Adipose tissue (tissue), 3 donors: ENCODE data around the gene CCDC40. TPM values are rescaled to one million over a fixed set of nuclear protein-coding genes. Genes with fewer than 3 reads are reported as not detected.
A peak's percentile ranks its signal among the peaks of the same experiment; 100 is the strongest.
"Not testable (repeated sequence)": the region's sequence is repeated elsewhere in the genome, so short reads cannot be mapped to it uniquely, and the experiment has no call there.

Experiments used
- H3K27ac ChIP-seq: one replicate; pipeline ENCODE4 v1.5.1; 2013; ENCODE audit warnings: low read depth, low read length
- WGBS, 3 donors: extraction: QIAGEN DNeasy Blood & Tissue Kit; methylation state at CpG; one replicate each; pipeline ENCODE4 v1.1.7; 2013; 5-methylcytosine and 5-hydroxymethylcytosine counted together
- polyA plus RNA-seq, 3 donors: library from polyadenylated mRNA; stranded (reverse); fragments of 200-250 nt; gene quantifications; one replicate each; pipeline ENCODE4 v1.2.3, GENCODE V29; 2013
- donor health status: healthy with polysubstance abuse.
- donor health status: Bipolar disorder and iron deficiency.
- donor health status: healthy.

CCDC40 gene
- polyA plus RNA-seq, 3 donors: 1.4 to 2.9 (median 2.1) TPM

DNA sequence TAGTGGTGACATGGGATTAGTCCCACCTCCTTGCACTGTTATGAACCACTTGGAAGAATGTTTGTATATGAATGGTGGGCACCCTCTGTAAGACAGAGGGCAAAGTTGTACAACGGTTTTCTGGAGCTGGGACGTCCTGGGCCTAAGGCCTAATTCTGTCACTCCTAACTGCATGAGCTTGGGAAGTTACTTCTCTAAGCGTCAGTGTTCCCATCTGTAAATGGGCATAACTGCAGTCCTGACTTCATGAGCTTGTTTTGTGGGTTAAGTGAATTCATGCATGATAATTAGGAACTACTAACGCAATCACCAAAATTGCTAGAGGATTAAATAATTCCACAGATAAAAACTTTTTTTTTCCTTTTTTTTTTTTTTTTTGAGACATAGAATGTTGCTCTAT, 2.6 kb upstream of the CCDC40 start:
- H3K27ac ChIP-seq: no peak overlapping the region
- WGBS, 3 donors: 86 to 94% (median 94%) methylated on average over 4 of the region's 4 CpGs

DNA sequence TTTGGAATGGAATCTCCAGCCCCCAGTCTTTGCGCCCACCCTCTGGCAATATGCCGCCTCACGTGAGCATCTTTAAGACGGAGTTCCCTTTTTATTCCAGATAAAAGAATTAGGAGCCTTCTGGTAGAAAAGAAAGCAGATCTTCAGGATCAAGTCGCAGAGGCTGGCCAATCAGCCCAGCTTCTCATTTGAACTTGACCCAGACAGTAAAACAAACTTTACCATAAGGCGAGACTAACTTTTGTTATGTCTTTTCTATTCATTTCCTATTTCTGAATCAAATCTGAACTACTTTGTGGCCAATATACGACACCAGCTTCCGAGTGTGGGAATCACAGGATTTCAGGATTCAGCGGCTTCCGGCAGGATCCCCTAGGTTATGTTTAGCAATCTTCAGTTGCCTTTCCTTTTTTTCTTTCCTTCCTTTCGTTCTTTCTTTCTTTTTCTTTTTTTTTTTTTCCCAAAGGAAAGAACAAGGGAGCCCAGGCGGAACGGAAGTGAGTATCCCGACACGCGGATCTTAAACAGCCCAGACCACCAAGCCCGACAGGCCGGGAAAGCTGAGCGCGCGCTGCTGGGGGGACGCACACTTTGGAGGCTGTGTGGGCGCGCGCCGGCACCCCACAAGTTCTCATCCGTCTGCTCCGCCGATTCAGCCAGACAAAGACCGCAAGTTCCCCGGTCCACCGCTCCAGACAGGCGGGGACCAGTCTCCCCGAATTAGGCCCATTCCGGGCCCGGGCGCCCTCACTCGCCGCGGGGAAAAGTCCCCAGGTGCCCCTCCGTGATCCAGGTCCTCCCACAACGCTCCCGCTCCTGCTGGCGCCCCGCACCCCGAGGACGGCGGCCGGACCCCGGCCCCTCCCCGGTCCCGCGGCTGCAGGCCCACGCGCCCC, 1.4 kb upstream of the CCDC40 start:
- H3K27ac ChIP-seq: no peak overlapping the region
- 1 to 2% (median 2%) methylated on average over 38 to 52 of the region's 55 CpGs for WGBS, 3 donors

DNA sequence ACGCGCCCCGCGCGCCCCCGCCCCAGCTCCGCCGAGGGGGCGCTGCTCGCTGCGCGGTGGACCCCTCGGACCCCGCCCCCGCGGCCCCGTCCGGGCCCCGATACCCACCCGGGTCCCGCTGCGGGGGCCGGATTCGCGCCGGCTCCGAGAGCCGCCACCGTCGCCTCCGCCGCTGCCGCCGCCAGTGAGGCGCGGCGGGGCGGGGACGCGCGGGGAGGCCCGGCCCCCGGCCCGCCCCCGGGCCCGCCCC, 830 bp upstream of the CCDC40 start, which contains the start of gene TBC1D16:
Gene TBC1D16, minus strand, starts transcription at position 186 of the 250 bp plus-strand sequence. CDS start 22,325 bp downstream, outside the sequence.
- peak within 1 kb of the TSS; percentile 93 for H3K27ac ChIP-seq
- WGBS, 3 donors: 0 to 3% (median 1%) methylated on average over 21 to 37 of the region's 46 CpGs

DNA sequence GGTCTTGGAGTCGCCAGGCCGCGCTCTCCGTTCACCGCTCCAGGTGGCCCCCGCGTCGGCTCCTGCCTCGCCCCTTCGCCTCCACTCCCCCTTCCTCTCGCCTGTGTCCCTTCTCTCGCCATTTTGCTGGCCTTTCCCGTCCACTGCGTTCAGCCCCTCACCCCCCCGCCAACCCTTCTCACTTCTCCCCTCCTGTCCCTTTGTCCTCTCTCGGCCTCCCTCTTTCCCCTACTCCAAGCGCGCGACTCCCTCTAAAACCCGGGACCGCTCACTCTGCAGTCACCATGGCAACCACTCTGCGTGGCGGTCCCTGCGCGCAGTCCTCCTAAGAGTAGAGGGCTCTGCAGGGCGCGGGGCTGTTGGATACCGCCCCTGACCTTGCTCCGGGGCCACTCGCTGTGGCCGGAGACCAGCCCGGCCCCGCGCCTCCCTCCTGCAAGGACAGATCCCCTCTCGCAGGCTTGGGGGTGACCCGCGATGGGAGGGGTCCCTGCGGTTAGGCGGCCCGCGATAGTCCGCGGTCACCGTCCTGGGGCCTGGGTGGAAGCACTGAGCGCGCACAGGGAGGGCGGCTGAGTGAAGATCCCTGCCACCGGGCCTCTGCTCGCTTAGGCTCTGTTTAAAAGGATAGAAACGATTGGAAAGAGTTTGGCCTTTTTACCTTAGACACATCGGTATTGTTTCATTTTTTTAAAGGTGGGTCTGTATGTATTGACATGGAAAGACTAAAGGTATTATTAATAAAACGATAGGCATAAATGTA, 454 bp downstream of the CCDC40 start:
- 1% methylated on average over 50 to 52 of the region's 52 CpGs for WGBS, 3 donors
- H3K27ac ChIP-seq: no peak overlapping the region

DNA sequence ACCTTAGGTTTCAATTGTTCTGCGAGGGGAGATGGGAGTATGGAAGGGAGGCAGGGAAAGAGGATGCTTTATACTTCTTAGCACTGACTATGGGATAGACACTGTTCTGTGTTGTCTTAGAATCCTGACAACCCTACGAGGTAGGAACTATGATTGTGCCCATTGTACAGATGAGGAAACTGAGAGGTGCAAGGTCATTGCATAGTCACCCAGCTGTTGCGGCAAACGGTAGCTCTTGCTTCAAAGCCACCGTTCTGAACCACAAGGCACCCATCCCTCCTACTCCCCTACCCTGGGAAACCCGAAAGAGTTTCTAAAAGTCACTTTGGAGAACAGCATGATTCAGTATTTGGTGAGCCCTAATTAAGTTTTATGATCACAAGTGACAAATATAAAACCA, 7.5 kb downstream of the CCDC40 start:
- 87 to 96% (median 89%) methylated on average over 6 of the region's 6 CpGs for WGBS, 3 donors
- no peak overlapping the region for H3K27ac ChIP-seq

DNA sequence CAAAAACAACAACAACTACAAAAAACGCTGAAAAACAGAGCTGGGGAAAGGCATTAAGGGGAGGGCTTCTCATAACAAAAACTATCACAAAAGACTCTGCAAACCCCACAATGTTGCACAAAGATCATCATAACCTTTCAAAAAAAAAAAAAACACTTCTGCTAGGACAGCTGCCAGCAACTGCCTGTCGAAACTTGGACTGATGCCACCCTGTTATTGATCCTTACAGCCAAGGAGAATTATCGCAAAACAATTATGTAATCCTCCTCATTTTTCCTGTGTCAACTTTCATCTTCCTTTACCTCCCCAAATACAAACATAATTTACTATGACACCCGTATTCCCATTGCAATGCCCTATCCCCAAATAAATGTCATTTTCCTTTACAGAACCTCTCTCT, 9.3 kb downstream of the CCDC40 start:
- 31 to 57% (median 46%) methylated on average over 4 of the region's 4 CpGs for WGBS, 3 donors

DNA sequence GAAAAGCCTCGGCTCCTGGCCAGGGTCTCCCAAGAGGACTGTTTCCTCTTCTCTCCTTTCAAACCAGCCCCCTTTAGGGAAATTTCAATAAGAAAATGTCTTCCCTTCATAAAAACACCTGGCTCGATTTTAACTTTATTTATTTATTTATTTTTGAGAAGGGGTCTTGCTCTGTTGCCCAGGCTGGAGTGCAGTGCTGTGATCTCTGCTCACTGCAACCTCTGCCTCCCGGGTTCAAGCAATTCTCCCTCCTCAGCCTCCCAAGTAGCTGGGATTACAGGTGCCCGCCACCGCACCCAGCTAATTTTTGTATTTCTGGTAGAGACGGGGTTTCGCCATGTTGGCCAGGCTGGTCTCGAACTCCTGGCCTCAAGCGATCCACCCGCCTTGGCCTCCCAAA, 10.3 kb downstream of the CCDC40 start:
- H3K27ac ChIP-seq: not testable (repeated sequence)
- 95 to 96% (median 96%) methylated on average over 10 of the region's 10 CpGs for WGBS, 3 donors

More for the DNA sequence above, 9.3 kb downstream of the CCDC40 start:
- H3K27ac ChIP-seq: no peak overlapping the region

- 91% methylated on average over 11 of the region's 11 CpGs for WGBS, 3 donors
- H3K27ac ChIP-seq: no peak overlapping the region
Measured at GRCh38 chr17:80047176-80047575, 10.7 kb downstream of the CCDC40 start.

DNA sequence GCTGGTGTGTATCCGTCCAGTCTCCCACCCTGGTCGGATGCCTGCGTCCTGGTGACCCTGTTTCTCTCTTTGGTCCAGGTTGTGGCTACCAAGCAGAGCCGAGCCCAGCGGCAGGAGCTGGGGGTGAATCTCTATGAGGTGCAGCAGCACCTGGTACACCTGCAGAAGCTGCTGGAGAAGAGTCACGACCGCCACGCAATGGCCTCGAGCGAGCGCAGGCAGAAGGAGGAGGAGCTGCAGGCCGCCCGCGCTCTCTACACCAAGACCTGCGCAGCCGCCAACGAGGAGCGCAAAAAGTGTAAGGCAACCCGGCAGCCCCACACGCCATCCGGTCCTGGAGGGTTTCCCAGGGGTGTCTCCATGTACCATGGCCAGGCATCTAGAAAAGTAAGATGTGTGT, 13.5 kb downstream of the CCDC40 start:
- 94 to 97% (median 95%) methylated on average over 21 of the region's 21 CpGs for WGBS, 3 donors
- no peak overlapping the region for H3K27ac ChIP-seq

- 84 to 98% (median 86%) methylated on average over 16 of the region's 16 CpGs for WGBS, 3 donors
- no peak overlapping the region for H3K27ac ChIP-seq
Measured at GRCh38 chr17:80050706-80051105, 14.3 kb downstream of the CCDC40 start.

DNA sequence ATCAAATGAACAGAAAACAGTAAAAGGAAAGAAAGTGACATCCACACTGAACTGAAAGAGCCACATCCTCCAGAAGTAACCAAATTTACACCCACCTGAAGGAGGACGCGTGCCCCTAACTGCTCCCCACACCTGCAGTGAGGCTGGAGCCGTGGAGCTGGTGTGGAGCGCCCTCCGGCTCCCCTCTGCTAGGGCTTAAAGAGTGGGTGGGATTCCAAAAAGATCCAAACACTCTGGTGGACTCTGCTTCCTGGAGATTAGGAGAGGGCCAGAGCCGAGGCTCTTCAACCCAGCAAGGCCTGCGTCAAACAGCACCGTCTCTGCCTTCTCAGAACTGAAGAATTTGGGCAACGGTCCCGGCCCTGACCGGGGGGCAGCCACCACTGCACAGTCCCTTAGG, 15.2 kb downstream of the CCDC40 start:
- H3K27ac ChIP-seq: no peak overlapping the region
- WGBS, 3 donors: 93 to 97% (median 94%) methylated on average over 11 of the region's 11 CpGs

DNA sequence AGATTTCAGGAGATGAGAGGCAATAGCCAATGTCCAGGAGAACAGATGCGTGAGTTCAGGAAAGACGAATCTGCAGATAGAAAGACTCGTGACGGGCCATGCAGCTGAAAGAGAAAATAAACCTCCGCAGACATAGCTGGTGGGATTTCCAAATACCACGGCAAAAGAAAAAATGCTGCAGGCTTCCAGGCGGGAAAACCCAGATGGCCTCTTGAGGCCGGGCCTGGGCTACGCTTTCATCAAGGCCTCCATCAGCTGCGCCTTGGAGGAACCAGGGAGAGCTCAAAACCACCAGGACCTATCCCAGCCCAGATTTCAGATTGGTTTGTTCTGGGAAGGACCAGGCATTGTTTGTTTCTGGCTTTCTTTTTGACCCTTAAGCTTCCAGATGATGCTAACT, 16.7 kb downstream of the CCDC40 start:
- no peak overlapping the region for H3K27ac ChIP-seq
- WGBS, 3 donors: 75 to 92% (median 87%) methylated on average over 10 of the region's 10 CpGs

DNA sequence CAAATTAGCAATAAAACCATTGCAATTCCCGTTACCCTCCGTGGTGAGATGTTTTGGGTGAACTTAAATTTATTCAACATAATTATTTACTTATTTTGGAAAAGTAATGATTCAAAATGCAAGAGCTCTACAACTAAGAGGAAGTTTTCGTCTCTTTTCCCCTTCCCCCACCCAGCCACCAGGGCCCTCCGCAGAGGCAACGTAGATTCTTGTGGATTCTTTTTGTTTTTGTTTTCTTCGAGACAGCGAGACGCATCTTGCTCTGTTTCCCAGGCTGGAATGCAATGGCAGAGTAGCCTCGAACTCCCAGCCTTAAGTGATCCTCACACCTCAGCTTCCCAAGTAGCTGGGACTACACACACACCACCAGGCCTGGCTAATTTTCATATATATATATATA, 19.2 kb downstream of the CCDC40 start:
- 88 to 92% (median 90%) methylated on average over 9 of the region's 9 CpGs for WGBS, 3 donors
- no peak overlapping the region for H3K27ac ChIP-seq

DNA sequence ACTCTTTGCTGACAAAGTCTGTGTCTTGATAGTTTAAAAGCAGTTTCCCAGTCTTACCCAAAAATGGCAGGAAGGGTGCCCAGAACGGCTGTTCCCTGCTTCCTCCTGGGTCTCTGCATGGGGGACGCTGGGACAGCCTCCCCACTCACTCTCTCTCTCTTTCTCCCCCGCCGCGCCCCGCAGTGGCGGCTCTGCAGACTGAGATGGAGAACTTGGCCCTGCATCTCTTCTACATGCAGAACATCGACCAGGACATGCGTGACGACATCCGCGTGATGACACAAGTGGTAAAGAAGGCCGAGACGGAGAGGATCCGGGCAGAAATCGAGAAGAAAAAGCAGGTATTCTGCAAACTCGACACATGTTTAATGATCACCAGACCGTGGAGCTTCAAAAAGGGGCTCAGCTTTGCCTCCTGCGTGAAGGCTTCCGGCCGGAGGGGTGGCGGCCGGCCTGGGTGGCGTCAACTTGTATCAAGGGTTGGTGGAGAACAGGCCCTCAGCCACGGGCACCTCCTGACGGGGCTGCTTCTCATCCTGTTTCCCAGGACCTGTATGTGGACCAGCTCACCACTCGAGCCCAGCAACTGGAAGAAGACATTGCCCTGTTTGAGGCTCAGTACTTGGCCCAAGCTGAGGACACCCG, 22.0 kb downstream of the CCDC40 start:
- 92 to 95% (median 93%) methylated on average over 28 of the region's 28 CpGs for WGBS, 3 donors

GRCh38 chr17:80060644-80061043, 24.2 kb downstream of the CCDC40 start:
- 76 to 83% (median 76%) methylated on average over 4 of the region's 4 CpGs for WGBS, 3 donors
- H3K27ac ChIP-seq: no peak overlapping the region

More for the DNA sequence above, 22.0 kb downstream of the CCDC40 start:
- no peak overlapping the region for H3K27ac ChIP-seq

DNA sequence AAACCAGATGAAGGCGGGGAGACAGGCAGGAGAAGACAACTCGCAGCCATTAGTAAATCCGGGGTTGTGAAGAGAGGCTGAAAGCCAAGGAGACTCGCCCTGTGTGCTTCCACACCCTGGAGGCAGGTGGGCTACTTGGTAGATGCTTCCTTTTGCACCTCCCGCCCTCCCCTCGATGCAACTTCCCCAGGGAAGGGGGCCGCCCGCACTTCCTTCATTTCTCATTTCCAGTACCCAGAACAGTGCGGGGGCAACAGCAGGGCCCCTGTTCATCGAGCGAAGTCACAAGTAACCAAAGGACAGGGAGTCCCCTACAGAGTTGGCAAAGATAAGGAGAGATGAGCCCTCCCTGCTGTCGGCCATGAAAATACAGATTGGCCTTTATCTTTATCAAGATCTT, 25.0 kb downstream of the CCDC40 start:
- H3K27ac ChIP-seq: no peak overlapping the region
- 80 to 88% (median 82%) methylated on average over 12 of the region's 12 CpGs for WGBS, 3 donors

DNA sequence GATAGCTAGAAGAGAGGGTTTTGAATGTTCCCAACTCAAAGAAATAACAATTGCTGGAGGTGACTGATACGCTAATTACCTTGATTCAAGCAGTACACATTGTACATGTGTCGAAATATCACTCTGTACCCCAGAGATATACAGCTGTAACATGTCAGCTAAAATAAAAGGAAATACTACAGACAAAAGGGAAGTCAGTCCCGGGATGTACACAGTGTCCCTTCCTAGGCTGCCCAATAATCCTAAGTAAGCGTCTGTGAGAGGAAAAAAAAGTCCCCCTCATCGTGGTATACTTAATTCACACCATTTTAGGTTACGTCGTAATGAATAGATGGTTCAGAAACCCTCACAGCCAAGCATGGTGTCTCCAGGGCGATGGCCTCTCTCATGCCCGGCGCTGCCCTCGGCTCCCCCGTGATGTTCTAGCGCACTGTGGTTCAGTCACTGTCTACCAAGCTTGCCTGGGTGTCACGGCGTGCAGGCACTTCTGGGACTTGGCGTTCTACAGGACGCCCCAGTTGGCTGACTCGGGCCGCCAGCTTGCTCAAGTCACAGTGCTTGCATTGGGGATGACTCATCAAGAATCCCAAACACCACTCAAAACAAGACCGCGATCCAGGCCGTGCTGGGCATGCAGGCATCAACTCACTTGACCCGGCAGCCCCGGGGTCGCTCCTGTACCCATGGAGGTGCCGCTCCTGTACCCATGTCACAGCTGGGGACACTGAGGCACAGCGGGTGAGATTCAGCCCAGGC, 27.6 kb downstream of the CCDC40 start:
- no peak overlapping the region for H3K27ac ChIP-seq
- WGBS, 3 donors: 69 to 91% (median 71%) methylated on average over 27 of the region's 27 CpGs

GRCh38 chr17:80064696-80065095, 28.3 kb downstream of the CCDC40 start:
- no peak overlapping the region for H3K27ac ChIP-seq
- 69 to 81% (median 79%) methylated on average over 8 of the region's 8 CpGs for WGBS, 3 donors
